Measurements from ENCODE around the gene LRWD1. TPM values are rescaled to one million over a fixed set of nuclear protein-coding genes. Genes with fewer than 3 reads are reported as not detected.
"Not testable (repeated sequence)": the region's sequence is repeated elsewhere in the genome, so short reads cannot be mapped to it uniquely, and the experiment has no call there.

LRWD1 gene
- total and polyA plus RNA-seq, 8 donors, result 12.9 to 22.2 (median 16.3) TPM

DNA sequence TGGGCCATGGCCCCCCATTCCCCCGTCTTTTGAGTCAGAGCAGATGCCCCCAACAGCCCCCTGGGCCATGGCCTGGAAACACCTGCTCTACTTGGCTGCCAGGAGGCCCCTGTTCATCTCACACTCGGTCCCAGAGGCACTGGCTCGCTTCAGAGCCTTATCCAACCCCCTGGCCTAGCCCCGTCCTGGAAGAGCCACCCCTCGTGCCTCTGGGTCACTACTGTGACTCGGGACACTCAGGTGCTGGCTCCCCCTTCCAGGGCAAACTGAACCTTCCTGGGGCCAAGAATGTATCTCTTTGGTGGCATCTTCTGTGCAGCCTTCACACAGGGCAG is 7.0 kb downstream of the LRWD1 start:
- TF ChIP-seq, protein P1, sequence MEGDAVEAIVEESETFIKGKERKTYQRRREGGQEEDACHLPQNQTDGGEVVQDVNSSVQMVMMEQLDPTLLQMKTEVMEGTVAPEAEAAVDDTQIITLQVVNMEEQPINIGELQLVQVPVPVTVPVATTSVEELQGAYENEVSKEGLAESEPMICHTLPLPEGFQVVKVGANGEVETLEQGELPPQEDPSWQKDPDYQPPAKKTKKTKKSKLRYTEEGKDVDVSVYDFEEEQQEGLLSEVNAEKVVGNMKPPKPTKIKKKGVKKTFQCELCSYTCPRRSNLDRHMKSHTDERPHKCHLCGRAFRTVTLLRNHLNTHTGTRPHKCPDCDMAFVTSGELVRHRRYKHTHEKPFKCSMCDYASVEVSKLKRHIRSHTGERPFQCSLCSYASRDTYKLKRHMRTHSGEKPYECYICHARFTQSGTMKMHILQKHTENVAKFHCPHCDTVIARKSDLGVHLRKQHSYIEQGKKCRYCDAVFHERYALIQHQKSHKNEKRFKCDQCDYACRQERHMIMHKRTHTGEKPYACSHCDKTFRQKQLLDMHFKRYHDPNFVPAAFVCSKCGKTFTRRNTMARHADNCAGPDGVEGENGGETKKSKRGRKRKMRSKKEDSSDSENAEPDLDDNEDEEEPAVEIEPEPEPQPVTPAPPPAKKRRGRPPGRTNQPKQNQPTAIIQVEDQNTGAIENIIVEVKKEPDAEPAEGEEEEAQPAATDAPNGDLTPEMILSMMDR (IDR thresholded peaks at IDR 0.05), result no peak
- Histone ChIP-seq H3K27me3 (no peaks in the 10 kb centered on the region), H3K36me3 (peaks cover 0 to 70% of the 10 kb centered on the region in 2 donors), H3K27ac (no peak overlapping the region), H3K4me1 (peaks cover 0 to under 1% of the 10 kb centered on the region in 2 donors), H3K9me3 (no peaks in the 10 kb centered on the region), H3K4me3 (no peak overlapping the region)
- intact Hi-C loops (cut with DNase I), result no loop called here
- DNase-seq (peak in 1 of 4 donors; percentile 50), ATAC-seq (no peak)

DNA sequence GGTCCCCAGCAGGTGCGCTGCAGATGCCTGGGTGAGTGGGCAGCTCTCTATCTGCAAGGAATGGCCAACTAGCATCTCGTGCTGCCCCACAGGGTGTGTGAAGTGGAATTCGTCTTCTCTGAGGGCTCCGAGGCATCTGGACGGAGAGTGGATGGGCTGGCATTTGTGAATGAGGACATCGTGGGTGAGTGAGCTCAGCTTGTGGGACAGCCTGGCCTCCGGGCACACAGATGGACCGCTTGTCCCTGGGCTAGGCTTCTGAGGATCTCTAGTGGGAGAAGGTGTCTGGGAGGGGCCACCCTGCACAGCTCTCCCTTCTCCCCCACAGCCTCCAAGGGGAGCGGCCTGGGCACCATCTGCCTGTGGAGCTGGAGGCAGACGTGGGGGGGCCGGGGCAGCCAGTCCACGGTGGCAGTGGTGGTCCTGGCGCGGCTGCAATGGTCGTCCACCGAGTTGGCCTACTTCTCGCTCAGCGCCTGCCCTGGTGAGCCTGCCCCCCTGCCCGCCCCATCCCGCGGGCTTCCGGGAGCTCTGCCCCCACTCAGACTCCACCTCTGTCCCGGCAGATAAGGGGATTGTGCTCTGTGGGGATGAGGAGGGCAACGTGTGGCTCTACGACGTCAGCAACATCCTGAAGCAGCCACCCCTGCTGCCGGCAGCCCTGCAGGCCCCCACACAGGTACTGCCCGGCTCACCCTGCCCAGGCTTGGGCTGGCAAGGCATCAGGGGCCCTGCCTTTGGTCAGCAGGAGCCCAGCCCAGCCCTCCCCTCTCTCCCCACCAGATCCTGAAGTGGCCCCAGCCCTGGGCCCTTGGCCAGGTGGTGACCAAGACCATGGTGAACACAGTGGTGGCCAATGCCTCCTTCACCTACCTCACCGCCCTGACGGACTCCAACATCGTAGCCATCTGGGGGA is 7.6 kb downstream of the LRWD1 start:
- Histone ChIP-seq H3K27ac (no peak overlapping the region), H3K36me3 (peaks cover 0 to 68% of the 10 kb centered on the region in 2 donors), H3K27me3 (no peaks in the 10 kb centered on the region), H3K9me3 (no peaks in the 10 kb centered on the region), H3K4me1 (no peaks in the 10 kb centered on the region), H3K4me3 (no peak overlapping the region)
- DNase-seq (peak in 1 of 4 donors; percentile 75), ATAC-seq (no peak)
- intact Hi-C loops (cut with DNase I), result no loop called here
- TF ChIP-seq, protein P1 (IDR thresholded peaks at IDR 0.05), result no peak

DNA sequence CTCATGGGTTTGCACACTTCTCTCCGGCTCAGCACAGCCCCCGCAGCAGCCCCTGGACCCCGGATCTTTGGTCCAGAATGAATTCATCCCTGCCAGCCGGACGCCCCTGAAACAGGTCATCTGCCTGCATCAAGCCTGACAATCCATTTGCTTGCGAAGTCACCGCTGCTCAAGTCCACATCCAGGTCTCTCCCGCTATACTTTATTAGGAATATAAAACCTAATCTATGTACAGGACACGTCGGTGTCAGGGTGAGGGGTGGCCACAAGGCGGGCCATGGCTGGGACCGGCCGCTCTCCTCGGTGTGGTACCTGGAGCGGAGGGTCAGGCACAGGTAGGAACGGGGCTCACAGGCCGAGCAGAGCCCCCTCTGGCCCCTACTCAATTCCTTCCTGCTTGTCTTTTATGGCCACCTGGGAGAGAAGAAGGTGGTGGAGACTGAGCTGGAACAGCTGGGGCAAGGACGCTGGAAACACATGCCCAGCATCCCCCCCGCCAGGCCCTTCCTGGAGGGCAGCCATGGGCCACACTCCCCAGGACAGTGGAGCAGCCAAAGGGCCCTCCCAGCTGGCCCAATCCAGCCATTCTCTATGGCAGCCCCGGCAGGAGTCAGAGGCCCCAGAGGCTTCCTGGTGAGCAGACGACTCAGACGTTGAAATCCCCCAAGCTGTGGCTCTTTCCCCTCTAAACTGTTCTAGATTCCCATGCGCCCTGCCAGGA is 8.6 kb downstream of the LRWD1 start:
- DNase-seq (peak in 2 of 4 donors; percentile 19 to 61), ATAC-seq (no peak)
- H3K4me3 ChIP-seq, result no peak overlapping the region
- H3K9me3 ChIP-seq, result no peaks in the 10 kb centered on the region
- intact Hi-C loops (cut with DNase I), result no loop called here
- TF ChIP-seq, protein P1 (IDR thresholded peaks at IDR 0.05), result no peak
- no peak overlapping the region for H3K27ac ChIP-seq
- peaks cover 0 to 58% of the 10 kb centered on the region in 2 donors for H3K36me3 ChIP-seq
- H3K4me1 ChIP-seq, result no peaks in the 10 kb centered on the region
- H3K27me3 ChIP-seq, result no peaks in the 10 kb centered on the region

DNA sequence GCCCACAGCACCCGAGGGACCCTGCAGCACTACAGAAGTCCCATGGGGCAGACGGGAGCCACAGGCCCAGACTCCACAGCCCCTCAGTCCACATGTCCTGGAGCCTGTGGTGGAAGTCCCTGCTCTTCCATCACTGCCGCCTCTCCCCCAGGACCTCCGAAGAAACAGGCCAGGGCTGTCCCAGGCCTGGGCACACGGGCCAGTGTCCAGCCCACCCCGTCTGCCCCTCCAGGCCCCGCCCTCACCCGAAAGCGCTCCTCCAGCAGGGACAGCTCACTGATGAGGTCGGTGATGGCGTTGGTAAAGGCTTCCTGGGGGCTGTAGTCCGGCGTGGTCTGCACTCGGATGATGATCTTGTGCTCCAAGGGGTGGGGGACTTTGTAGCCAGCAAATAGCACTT is 9.3 kb downstream of the LRWD1 start:
- H3K4me1 ChIP-seq; intact Hi-C loops (cut with DNase I); H3K4me3 ChIP-seq; H3K27me3 ChIP-seq; H3K27ac ChIP-seq; ATAC-seq; H3K9me3 ChIP-seq: not testable (repeated sequence)
- DNase-seq, result peak in 2 of 4 donors; percentile 15 to 59
- H3K36me3 ChIP-seq, result peaks cover 0 to 51% of the 10 kb centered on the region in 2 donors

DNA sequence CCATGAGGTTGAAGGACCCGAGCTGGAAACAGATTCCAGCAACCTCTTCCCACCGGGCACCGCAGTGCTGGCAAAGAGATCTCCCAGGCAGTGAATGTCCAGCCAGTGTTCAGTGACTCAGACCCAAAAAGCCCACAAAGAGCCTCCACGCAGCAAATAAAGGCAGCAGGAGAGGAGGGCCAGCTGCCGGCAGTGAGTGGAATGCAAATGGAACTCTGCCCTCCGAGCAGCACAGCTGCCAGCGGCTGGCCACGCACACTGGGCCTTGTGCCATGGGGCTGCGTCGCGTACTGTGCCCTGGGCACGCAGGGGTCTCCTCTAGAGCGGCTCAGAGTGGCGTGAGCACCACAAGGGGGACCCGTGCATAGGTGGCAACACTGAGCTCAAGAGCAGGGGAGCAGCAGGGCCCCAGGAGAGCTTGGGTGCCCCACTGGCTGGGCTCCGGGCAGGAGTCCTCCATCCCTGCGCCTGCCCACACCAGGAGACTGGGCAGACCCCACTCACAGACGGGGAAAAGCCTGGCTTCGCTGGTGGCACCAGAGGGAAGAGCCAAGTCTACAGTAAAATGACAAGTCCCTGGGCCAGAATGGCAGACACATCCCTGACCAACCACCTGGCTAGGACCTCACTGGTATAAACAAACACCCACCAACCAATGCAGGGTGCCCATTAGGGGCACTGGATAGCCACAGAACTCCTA is 10.1 kb downstream of the LRWD1 start:
- peaks cover 0 to 44% of the 10 kb centered on the region in 2 donors for H3K36me3 ChIP-seq
- DNase-seq, result peak in 2 of 4 donors; percentile 4 to 23
- ATAC-seq; H3K9me3 ChIP-seq; H3K4me3 ChIP-seq; H3K27ac ChIP-seq; H3K4me1 ChIP-seq; H3K27me3 ChIP-seq; intact Hi-C loops (cut with DNase I): not testable (repeated sequence)
